ENCODE data around the gene MSX1.

The MSX1 gene

DNA sequence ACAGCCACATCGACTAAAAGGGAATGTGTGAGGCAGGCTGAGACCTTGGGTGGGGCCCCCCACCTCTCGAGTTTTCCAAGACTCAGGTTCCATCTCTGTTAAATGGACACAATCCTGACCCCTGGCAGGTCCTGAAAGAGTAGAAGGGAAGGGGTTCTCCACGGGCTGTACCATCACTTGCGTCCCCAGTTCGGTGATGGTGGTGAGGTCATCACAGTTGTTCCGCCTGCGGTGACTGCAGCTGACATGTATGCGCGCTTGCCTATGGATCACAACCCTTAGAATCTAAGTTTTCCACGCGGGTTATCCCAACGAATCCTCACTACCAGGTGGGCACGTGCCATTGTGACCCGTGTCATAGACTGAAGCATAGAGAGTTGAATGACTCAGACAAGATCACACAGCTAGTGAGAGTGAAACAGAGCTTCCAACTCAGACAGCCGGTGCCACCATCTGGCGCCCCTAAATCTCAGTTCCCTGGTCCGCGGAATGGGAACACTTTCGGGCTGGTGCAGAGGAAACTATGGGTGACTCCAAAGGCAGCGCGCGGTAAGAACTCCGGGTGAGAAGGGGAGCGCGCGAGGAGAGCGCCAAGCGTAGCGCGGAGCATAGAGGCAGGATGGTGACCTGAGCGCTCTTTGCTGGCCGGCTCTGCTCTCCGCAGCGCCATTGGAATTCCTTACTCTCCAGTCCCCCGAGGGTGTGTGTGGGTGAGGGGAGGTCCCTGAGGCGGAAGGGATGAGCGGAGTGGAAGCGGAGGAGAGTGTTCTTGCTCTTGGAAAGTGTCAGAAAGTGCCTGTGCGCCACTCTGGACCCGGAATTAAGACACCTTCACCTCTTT, 10.5 kb downstream of the MSX1 start:
- peak; percentile 83 for DNase-seq (ENCODE audit: low read depth, low spot score)

DNA sequence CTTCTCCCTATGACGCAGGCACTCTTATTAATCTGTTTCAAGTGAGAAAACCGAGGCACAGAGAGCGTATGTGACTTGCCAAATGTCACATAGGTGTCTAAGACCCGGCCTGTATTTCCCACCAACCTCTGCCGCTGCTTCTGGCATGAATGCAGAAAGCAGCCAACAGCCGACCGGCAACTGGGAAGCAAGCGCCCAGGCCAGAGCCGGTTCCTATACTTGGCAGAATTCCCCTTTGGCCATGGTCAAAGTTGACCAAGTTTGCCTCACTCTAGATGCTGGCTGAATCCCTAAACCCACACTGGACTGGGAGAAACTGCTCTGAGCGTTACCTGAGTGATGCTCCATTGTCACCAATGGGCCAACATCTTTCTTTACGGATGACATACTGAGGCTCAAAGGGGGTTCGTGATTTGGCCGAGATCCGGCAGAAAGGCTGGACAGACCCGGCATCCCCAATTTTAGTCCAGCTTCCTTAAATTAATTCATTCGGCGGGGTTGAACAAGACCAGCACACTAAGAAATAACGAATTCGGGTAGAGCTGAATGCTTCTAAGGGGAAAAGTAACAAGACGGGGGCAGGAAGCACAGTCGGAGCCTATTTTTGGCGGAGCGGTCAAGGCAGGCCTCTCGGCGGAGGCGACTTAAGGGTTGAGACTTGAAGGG, 11.2 kb downstream of the MSX1 start:
- no peak for DNase-seq (ENCODE audit: low read depth, low spot score)

DNA sequence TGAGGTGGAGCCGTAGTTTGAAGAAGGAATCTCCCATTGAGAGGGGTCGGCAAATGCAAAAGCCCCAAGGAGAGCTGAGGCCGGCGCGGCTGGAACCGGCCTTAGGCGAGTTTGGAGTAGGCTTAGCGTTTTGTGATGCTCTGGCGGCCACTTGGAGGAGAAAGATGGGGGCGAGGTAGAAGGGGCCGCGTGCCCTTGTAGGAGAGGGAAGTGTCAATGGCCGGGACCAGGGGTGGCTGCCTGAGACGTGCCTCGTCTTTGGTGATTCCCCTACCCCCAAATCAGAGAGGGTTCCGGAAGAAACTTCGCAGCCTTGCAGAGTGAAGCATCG, 11.7 kb downstream of the MSX1 start:
- peak; percentile 67 for DNase-seq (ENCODE audit: low read depth, low spot score)

DNA sequence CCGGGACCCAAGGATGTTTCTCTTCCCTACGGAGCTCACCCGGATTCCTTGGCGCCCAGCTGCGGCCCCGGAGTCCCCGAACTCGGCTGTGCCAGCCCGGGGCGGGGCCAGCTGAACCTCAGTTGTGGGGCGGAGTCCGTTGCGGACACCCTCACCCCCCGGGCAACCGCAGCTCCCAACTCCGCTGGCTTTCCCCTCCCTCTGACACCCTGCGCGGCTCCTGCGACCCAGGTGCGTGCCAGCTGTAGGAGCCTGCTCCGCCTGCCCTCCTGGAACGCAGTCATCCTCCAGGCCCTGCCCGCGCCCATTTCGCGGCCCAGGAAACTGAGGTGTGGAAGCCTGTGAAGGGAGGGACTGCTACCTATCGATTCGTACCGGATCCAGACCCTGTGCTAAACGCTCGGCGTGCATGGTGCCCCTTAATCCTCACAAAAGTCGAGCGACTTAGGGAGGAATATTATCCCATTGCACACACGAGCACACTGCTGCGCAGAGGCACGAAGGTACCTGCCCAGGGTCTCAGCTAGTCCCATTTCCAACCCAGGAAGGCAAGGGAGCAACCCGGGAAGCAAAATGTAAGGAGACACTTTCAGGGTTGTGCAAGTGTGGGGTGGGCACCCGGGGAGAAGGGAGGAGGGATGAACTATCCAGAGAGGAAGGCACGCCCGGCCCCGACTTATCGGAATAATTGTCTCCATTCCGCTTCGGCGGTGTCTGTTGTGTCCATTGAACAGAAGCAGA, 12.3 kb downstream of the MSX1 start:
- DNase-seq (ENCODE audit: low read depth, low spot score) = no peak

DNA sequence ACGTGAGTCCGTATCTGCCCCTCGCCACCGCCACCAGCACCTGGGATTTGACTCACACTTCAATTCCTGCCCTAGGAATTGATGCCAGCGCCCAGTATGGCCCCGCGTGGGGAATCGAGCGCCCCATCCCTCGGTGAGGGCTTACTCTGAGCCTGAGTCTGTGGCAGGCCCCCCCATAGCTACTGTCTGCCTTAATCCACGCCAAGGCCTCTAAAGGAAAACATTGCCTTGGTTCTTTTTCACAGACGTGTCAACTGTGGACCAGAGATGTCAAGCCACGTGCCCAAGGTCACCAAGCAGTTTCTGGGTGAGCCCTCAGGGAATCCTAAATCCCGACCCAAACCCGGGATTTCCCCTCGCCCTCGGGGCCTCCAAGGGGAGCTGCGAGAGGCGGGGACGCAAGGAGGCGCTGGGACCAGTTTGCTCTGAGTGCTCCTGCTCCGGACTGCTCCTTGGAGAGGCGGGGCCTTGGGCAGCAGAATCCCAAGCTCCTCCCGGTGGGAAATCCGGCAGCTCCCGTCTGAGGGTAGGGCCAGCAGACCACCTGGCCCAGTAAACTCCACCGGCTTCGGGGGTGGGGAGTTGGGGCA, 12.9 kb downstream of the MSX1 start:
- peak; percentile 75 for DNase-seq (ENCODE audit: low read depth, low spot score)

DNA sequence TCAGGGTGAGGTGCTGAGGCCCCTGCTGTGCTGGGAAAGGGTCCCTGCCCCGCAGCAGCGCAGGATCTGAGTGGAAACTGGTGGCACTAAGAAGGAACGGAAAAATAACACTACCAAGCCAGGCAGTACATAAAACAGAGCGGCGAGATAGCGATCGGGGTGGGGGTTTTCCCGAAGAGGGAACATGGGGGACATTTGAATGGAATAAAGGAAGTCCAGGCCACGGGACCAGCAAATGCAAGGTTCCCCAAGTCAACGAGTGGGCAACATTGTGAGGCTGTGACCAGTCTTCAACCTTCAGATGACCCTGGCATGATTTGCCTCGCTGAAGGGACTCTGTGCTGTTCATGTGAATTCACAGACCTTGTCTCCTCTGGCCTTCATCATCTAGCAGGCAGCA, 13.7 kb downstream of the MSX1 start:
- no peak for DNase-seq (ENCODE audit: low read depth, low spot score)

DNA sequence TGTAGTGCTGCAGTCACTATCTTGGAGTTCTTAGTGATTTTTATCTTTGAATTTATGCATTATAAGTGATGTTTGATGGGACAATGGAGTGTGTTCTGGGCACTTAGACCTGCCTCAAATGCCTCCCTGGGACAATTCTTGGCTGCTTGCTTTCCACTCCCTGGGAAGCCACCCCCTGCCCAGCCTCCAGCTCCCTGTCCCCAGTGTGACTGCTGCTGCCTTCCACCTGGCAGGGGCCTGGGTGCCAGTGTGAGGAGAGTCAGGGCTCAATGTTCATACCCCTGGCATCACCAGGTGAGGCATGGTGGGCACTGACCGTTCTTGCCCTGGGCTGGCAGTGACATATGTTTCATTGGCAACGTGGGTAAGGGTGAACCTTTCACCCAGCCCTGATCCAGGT, 14.8 kb downstream of the MSX1 start:
- no peak for DNase-seq (ENCODE audit: low read depth, low spot score)

DNA sequence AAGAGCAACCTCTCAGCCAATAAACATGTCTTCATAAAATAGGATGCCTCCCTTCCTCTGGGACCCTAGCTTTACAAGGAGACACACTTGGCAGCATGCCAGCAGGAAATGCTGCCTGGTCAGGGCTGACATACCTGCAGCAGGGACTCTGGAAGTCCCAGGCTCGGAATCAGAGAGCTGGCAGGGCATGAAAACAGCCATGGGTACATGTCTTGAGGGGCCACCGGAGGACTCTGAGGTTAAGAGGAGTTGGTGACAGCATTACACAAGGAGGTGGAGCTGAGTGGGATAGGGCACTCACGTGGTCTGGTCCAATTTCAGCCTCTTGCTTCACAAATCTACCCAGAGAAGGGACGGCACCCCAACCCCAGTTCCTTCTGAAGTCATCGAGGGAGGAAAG, 15.7 kb downstream of the MSX1 start:
- DNase-seq (ENCODE audit: low read depth, low spot score) = no peak

DNA sequence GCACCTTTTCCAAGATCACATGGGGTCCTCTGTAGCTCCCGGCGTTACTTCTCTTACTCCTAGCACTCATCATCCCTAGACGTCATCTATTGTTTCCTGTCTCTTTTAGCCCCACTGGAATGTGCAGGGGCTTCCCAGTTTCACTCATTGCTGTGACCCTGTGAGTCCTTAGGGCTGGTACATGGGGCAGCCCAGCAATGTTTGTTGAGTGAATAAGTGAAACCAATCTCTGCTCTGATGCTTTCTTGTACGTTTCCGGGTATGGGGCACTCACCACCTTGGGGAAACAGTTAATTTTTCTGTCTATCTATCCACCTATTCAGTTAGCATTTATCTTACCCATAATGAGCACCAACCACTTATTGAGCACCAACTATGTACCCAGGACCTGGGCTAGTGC, 16.1 kb downstream of the MSX1 start:
- no peak for DNase-seq (ENCODE audit: low read depth, low spot score)

DNA sequence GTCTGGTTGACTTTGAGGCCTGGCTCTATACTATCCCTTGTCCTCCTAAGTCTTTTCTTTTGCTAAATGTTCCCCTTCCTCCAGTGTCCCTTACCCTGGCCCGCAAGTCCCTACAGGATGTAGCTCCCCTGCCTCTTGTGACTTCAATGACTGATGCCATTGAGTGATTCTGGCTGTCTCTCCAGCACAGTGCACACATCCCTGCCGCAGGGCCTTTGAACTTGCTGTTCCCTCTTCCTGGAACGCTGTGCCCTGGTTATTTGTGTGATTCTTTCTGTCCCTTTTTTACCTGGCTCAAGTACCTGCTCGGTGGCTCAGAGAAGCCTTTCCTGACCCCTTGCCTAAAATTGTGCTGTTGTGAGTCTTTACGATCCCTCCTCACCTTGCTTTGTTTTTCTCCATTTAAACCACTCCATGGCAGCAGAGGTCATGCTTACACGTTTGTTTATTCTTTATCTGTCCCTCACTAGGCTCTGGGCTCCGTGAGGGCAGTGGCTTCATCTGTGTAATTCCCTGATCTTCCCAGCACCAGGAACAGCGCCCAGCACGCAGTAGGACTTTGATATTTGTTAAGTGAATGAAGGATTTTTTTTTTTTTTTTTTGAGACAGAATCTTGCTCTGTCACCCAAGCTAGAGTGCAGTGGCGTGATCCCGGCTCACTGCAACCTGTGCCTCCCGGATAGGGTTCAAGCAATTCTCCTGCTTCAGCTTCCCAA, 17.6 kb downstream of the MSX1 start:
- DNase-seq (ENCODE audit: low read depth, low spot score) = no peak

DNA sequence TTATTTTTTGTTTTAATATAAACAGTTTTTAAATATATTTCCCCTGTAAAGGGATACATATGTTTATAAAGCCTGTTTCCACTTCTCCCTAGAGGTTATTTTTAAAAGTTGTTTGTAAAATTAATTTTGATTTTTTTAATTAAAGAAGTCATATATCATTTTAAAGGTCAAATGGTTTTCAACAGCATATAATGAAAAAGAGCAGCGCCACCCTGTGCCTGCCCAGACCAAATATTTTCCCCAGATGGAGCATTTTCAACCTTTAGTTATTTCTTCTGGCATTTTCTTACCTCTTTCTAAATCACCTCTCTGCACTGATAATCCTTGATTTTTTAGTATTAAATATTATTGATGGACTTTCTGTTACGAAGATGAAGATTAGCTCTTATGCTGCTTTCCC, 21.0 kb downstream of the MSX1 start:
- DNase-seq (ENCODE audit: low read depth, low spot score) = no peak

DNA sequence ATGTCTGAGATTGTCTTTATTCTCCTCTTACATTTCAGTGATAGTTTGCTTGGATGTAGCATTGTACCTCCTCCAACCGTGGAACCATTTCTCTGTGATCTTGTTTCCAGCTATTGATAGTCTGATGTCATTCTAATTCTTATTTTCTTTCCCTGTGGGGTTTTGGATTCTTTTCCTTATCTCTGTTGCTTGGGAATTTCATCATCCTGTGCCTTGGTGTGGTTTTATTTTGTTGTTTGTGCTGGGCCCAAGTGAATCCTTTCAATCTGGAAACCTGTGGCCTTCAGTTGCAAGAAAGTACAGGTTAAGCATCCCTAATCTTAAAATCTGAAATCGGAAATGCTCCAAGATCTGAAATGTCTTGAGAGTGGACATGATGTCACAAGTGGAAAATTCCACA, 22.0 kb downstream of the MSX1 start:
- DNase-seq (ENCODE audit: low read depth, low spot score) = no peak

DNA sequence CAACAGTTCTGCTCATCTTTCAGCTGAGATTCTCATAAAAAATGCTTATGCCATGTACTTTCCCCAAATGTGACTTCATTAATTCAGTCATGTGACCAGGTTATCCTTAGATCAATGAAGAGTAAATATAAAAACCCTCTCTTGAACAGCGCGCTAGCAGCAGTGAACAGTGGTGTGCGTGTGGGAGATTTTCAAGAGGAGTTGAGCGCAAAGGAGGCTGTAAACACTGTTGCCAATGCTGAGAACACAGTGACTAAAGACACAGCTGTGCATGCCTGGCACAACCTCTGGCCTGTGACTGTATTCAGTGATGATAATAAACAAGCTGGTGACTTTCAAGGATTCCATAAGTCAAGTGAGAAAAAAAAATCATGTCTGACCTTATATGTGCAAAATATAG, 25.1 kb downstream of the MSX1 start:
- DNase-seq (ENCODE audit: low read depth, low spot score) = no peak

DNA sequence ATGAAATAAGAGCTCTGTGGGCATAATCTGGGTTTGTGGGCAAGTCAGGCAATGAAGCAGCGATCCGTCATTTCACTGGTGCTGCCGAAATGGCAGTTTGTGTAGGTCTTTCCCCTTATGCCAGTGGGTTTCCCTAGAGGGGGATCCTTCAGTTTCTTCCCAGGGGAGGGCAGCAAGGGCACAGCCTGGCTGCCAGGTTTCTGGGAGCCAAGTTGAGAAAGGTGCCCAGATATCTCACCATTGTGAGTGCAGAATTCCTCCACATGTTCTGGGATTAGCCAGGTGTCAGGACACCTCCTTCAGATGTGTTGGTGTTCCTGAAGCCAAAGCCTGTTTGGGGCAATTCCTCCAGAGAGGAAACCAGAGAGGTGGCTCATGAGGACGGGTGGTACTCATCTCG, 28.0 kb downstream of the MSX1 start:
- DNase-seq (ENCODE audit: low read depth, low spot score) = no peak

DNA sequence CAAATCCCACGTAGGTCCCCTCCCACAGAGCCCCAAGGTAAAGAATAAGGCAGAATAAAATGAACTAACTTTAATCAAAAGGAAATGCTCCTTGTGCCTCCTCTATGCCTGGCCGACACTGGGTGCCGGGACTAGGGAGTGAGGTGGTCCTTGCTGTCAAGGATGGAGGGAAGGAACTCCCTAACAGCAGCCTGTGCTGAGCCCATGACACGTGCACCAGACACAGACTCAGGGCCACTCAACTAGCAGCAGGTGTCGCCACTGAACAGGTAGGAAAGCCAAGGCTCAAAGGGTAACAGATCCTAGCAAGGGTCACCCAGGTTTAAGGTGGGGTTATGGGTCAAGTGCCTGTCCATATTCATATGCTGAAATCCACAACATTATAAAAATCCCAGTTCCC, 29.2 kb downstream of the MSX1 start:
- DNase-seq (ENCODE audit: low read depth, low spot score) = no peak

DNA sequence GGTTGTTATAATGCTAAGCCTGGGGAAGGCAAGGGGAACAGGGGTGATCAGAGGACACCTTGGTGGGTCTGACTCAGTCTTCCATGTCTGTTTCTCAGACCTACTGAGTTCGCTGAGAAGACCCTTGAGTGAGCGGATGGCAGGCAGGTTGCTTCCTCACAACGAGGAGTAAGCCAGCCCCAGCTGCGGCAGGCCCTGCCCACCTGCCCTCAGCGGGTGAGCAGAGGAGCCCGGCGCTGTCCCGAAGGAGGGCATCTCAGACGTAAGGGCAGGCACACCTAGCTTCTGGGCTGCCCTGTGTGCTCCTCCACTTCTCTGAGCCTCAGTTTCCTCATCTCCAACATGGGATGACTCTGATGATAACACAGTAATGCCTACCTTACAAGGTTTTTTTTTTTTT, 30.3 kb downstream of the MSX1 start:
- DNase-seq (ENCODE audit: low read depth, low spot score) = no peak

DNA sequence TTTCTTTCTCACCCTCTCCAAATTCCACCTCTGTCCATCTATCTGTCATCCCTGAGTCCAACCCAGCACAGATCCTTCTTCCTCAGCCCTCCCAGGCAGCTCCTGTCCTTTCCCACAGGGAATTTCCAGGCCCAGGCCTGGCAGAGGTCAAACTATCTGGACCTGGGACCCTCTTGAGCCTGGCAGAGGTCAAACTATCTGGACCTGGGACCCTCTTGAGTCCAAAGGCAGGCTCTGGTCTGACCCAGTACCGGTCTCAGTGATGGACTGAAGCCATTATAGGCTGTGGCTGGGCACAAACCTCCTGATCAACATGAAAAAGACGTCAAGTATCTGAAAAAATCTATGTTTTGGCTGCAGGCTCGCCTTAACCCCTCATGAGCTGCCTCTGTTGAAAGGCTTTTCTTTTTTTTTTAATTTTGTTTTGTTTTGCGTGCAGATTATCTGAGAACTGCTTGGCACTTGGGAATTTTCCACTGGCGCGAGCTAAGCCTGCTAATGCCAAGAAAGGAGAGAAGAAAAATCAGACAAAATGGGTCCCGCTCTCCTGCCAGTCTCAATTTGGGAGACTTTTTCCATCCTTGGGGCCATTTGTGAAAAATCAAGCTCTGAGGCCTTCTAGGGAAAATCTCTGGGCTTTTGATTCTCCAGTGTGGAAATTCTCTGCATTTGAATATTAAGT, 31.2 kb downstream of the MSX1 start:
- no peak for DNase-seq (ENCODE audit: low read depth, low spot score)

DNA sequence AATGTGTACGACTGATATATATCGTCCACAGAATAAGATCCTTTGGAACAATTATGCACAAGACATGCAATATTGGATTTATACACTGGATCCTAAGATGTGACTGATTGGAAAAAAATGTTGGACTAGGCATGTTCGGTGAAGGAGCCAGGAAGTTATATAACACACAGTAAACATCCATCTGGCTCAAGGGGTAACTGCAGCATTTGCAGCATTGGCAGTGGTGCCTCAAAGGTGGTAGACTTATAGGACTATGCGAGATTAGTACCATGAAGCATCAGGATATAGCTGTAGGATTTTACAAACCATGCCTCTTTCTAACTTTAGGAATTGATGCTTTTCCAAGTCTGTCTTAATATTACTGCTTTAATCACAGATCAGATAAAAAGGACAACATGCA, 34.3 kb downstream of the MSX1 start:
- no peak for DNase-seq (ENCODE audit: low read depth, low spot score)

DNA sequence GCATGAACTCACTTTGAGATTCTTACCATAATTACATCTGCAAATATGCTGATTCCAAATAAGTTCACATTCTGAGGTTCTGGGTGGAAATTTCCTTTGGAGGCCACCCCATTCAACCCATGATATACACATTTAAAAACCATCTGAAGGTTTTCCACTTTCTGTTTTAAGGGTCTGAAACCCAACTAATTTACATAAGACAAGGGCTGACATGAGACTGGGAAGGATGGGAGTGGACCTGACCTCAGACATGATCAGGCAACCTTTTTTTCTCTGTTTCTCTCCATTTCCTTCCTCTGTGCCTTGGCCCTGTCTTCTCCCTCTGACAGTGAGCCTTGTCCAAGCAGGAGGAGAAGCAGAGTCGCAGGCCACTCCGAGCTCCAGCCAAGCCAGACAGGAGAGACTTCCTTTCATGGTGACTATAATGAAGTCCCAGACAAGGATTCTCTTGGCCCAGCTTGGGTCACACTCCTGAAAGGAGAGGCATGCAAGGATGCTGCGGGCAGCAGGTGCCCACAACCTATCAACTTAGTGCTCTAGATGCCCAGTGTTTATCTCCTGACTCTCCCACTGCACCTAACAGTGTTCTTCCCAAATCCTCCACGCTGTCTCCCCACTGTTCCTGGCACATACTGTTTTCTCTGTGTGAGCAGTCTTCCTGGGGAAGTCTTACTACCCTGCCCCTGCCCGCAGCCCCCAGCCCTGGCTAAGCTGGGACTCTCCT, 39.9 kb downstream of the MSX1 start:
- DNase-seq (ENCODE audit: low read depth, low spot score) = no peak

DNA sequence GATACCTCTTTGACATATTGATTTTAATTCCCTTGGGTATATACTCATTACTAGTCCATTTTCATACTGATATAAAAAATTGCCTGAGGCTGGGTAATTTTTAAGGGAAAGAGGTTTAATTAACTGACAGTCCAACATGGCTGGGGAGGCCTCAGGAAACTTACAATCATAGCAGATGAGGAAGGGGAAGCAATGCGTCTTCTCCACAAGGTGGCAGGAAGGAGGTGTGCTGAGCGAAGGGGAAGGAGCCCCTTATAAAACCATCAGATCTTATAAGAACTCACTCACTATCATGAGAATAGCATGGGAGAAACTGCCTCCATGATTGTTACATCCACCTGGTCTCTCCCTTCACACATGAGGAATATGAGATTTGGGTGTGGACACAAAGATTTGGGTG, 42.4 kb downstream of the MSX1 start:
- no peak for DNase-seq (ENCODE audit: low read depth, low spot score)

DNA sequence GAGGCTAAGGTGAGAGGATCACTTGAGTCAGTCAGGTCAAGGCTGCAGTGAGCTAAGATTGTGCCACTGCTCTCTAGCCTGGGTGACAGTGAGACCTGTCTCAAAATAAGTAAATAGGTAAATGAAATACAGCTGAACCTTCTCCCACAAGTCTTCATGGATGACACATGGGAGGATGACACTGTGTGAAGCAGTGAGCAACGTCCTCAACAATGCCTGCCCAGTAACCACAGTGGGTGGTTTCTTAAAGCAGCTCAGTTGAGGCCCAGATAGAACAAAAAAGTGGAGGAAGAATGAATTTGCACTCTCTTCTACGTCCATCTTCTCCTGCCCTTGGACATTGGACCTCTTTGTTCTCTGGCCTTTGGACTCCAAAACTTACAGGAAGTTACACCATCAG, 52.7 kb downstream of the MSX1 start:
- no peak for DNase-seq (ENCODE audit: low read depth, low spot score)
